HG02884 (cell line): ENCODE results near the gene OR3A3.
"Not testable (repeated sequence)": the region's sequence is repeated elsewhere in the genome, so short reads cannot be mapped to it uniquely, and the experiment has no call there.

ENCODE experiments used
- ATAC-seq: cut with Tn5 transposase; IDR thresholded peaks from one replicate; pipeline ENCODE4 v1.9.1; 2021; ENCODE audit warnings: mild to moderate bottlenecking, moderate library complexity; ENCODE audit not compliant: unreplicated experiment

Gene OR3A3

GRCh38 chr17:3411070-3411469 lies at the start of gene OR3A3:
OR3A3 (plus strand) TSS chr17:3411370.
- ATAC-seq, result no peak

GRCh38 chr17:3371167-3371566 lies 40.0 kb upstream of the OR3A3 start:
- not testable (repeated sequence) for ATAC-seq

DNA sequence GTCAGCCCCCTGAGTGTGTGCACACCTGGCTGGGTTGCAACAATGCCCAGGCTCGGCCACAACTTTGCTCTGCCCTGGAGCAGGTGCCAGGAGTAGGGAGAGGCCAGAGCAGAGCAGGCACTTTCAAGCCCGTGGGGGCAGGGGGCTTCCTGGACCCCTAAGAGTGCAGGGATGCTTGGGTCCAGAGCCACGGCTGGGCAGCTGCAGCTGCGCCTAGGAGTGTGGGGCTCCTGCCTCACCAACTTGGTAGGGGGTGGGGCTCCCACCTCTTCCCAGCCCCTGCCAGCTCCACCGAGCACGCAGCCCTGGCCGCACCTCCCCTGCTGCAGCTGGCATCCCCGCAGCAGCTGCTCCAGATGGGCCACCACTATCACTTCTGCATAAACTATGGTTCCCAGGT lies 32.8 kb upstream of the OR3A3 start:
- no peak for ATAC-seq

GRCh38 chr17:3381957-3382356 lies 29.2 kb upstream of the OR3A3 start:
- ATAC-seq, result no peak

- no peak for ATAC-seq
Observed at GRCh38 chr17:3385869-3386816, 25.0 kb upstream of the OR3A3 start, which contains the start of gene OR3A2. OR3A2 (minus strand) TSS chr17:3386308.

GRCh38 chr17:3389791-3390190 lies 21.4 kb upstream of the OR3A3 start:
- ATAC-seq, result no peak

- ATAC-seq, result not testable (repeated sequence)
Observed at GRCh38 chr17:3397801-3398200, 13.4 kb upstream of the OR3A3 start.

GRCh38 chr17:3398310-3398709 lies 12.9 kb upstream of the OR3A3 start, which contains the start of gene OR1E1:
OR1E1 (minus strand) TSS chr17:3398410; CDS start chr17:3398410, 0 bp downstream.
- no peak for ATAC-seq

DNA sequence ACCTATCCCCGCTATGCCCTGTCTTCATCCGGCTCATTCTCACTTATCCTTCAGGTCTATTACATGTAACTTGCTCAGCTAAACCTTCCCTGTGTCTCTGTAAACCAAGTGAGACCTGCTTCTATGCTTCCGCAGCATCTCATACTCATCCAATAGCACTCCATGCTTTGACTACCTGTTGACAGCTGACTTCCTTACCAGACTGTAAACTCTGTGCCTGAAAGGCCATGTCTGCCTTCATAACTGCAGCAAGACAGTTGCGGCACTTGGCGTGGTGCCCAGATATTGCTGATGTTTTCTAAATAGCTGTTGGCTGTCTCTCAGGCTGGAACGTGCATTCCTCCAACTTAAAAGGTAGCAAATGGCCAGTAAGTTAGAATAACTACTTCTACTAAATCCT lies 11.1 kb upstream of the OR3A3 start:
- no peak for ATAC-seq

DNA sequence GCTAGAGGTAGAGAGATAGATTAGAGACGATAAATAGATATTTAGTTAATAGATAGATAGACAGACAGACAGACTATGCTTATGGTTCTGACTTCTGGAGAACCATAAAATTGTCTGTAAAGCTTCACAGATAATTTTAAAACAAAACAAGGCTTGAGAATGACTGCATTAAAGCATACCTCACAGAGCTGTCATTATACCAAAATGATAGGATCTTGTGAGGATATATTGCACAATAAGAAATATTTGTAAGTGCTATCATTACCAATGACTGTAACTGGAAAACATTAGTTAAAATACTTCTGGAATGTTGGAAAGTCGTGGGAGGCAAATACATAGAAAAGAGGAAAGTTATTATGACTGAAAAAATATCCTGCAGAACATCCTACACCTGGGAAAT lies 9.4 kb upstream of the OR3A3 start:
- no peak for ATAC-seq

DNA sequence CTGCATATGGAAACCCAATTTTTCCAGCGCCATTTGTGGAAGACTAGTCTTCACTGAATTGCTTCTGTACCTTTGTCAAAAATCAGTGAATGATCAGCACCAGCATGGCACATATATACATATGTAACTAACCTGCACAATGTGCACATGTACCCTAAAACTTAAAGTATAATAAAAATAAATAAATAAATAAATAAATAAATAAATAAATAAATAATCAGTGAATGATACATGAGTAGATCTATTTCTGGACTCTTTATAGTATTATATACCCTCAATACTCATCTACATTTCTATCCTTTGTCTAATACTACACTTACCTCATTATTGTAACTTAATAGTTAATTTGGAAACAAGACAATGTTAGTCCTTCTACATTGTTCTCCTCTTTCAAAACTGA lies 7.3 kb upstream of the OR3A3 start:
- ATAC-seq, result not testable (repeated sequence)

GRCh38 chr17:3412216-3412615 lies 1.0 kb downstream of the OR3A3 start:
- ATAC-seq, result not testable (repeated sequence)

- ATAC-seq, result no peak
Observed at GRCh38 chr17:3415610-3416009, 4.4 kb downstream of the OR3A3 start.

GRCh38 chr17:3418222-3418621 lies 7.1 kb downstream of the OR3A3 start:
- ATAC-seq, result no peak

DNA sequence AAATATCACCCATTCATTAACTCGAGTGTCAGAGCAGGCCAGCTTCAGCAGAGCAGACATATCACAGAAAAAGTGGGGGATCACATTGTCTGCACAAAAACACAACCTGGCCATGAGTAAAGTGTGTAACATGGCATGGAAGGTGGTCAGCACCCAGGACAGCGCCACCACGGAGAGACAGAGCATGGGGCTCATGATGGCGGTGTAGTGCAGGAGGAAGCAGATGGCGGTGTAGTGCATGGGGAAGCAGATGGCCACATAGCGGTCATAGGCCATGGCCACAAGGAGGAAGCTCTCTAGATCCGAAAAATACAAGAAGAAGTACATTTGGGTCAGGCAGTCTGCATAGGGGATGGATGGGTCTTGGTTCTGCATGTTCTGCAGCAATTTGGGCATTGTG lies 22.0 kb downstream of the OR3A3 start:
- ATAC-seq, result not testable (repeated sequence)

DNA sequence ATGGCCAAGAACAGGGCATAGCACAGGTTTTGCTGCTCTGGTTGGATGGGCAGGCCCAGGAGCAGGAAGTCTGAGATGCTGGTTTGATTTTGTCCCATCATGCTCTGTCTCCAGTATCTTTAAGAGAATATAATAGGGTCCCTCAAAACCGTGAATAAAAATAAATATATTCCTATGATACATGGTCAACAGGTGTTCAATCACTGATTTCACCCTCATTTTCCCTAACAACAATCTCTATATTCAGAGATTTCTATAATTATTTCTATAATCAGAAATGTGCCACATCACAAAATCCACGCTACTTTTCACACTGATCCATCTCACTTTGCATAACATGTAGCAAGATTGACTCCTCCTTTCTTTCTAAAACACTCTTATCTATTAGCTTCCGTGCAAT lies 22.6 kb downstream of the OR3A3 start, which contains the start of gene OR1E2:
Gene OR1E2 (minus strand): TSS at position 101 of the 400 bp plus-strand sequence. CDS start 0 bp downstream, at position 101.
- ATAC-seq, result no peak

DNA sequence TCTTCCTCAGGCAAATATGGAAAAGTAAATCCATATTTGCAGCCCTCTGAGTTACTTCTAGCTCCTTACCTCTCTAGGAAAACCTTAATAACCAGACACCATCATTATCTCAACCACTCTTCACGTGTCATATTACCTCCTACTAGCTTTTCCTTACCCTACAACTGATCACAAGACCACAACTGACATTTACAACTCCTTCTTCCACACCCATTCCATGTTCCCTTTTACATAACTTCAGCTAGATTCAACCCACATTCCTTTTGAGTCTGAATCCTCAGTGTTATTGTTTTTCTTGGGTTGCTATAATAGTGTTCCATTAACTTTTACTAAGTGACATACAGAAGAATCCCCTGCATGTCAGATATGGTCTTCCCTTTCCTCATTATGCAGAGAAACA lies 27.2 kb downstream of the OR3A3 start:
- no peak for ATAC-seq

- ATAC-seq, result no peak
Observed at GRCh38 chr17:3440451-3440850, 29.3 kb downstream of the OR3A3 start.

- ATAC-seq, result no peak
Observed at GRCh38 chr17:3447625-3448024, 36.5 kb downstream of the OR3A3 start.

DNA sequence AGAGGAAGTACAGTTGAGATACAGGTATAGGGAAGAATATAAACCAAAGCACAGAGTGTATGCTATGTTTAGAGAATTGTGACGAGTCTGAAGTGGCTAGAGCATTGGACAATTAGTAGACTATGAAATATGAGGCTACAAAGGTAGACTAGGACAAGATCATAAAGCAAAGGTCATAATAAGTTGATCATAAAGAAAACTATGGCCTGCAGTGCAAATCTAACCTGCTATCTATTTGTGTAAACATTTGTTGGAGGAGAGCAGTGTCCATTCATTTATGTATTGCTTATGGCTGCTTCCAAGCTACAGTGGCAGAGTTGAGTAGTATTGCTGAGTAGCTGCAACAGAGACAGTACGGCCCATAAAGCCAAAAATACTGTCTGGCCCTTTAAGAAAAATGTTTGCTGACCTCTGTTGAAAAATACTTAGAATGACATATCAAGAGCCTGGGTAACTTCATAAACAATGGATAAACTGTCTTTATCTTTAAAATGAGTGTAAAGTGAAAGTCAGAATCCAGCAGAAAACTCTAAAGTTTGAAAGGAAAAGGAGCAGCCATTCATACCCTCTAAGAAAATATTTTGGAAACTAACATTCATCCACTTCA lies 37.0 kb downstream of the OR3A3 start:
- ATAC-seq, result no peak

DNA sequence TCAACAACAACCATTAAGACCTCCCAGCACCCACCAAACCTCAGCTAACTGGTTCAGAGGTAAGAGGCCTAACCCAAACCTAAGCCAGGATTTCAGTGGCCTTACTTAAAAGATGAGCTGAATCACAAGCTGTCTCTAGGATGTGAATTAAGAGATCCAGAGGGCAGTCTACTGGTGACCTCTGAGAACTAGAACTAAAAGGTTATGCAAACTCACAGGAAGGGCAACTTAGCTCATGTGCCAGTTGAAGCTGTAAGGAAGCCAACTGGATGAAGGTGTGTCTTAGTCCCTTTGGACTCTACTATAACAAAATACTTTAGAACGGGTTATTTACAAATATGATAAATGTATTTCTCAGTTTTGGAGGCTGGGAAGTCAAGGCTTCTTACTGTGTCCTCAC lies 55.2 kb downstream of the OR3A3 start:
- ATAC-seq, result not testable (repeated sequence)

DNA sequence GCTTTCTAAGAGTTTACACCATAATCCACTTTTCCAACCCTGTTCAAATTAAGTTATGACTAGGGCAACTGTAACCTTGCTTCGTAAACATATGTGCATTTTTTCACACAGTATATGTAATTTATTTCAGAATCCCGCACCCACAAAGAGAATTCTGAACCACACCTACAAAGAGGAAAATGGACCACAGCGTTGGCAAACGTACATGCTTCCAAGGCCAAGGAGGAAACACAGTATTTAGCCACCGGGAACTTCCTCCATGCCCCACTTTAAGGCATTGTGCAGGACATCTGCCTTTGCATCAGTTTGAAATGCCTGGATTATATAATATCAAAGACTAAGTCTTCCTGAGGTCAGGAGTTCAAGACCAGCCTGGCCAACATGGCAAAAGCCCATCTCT lies 58.4 kb downstream of the OR3A3 start:
- ATAC-seq, result no peak
